GM19372 (cell line): ENCODE measurements around the gene PIH1D1.

Experiments used
- ATAC-seq: cut with Tn5 transposase; IDR thresholded peaks from one replicate; pipeline ENCODE4 v1.9.1; 2021; ENCODE audit warnings: mild to moderate bottlenecking, low read depth, moderate library complexity; ENCODE audit not compliant: unreplicated experiment

Gene PIH1D1

GRCh38 chr19:49436381-49437017, 15.1 kb downstream of the PIH1D1 start:
- no peak for ATAC-seq

- ATAC-seq, result no peak
These were observed 15.9 kb downstream of the PIH1D1 start for GRCh38 chr19:49435670-49436069.

GRCh38 chr19:49434907-49435583, 16.6 kb downstream of the PIH1D1 start:
- ATAC-seq, result no peak

- no peak for ATAC-seq
These were observed 18.2 kb downstream of the PIH1D1 start for GRCh38 chr19:49433240-49433901.

- no peak for ATAC-seq
These were observed 19.2 kb downstream of the PIH1D1 start for GRCh38 chr19:49432141-49433073.

GRCh38 chr19:49431330-49431749, 20.3 kb downstream of the PIH1D1 start:
- ATAC-seq, result no peak

GRCh38 chr19:49430678-49431329, 20.8 kb downstream of the PIH1D1 start:
- no peak for ATAC-seq

- ATAC-seq, result no peak
These were observed 21.4 kb downstream of the PIH1D1 start for GRCh38 chr19:49430172-49430677.

- no peak for ATAC-seq
These were observed 22.8 kb downstream of the PIH1D1 start for GRCh38 chr19:49428547-49429451.

GRCh38 chr19:49427855-49428546, 23.6 kb downstream of the PIH1D1 start:
- no peak for ATAC-seq

GRCh38 chr19:49427339-49427738, 24.3 kb downstream of the PIH1D1 start:
- no peak for ATAC-seq

- ATAC-seq, result no peak
These were observed 25.6 kb downstream of the PIH1D1 start for GRCh38 chr19:49425922-49426592.

GRCh38 chr19:49425178-49425577, 26.4 kb downstream of the PIH1D1 start, which contains the start of gene GFY:
GFY (plus strand) TSS chr19:49425388; CDS start chr19:49426431, 1,043 bp downstream.
- ATAC-seq, result no peak

- no peak for ATAC-seq
These were observed 27.7 kb downstream of the PIH1D1 start for GRCh38 chr19:49423985-49424303.

GRCh38 chr19:49423071-49423984, 28.3 kb downstream of the PIH1D1 start, which contains the start of gene PTH2:
PTH2 (minus strand) TSS chr19:49423441; CDS start chr19:49423339, 102 bp downstream.
- no peak for ATAC-seq

GRCh38 chr19:49422407-49423070, 29.1 kb downstream of the PIH1D1 start:
- ATAC-seq, result no peak
